GM12878 (cell line): ENCODE data around the gene DNAJB5. TPM values are rescaled to one million over a fixed set of nuclear protein-coding genes. Genes with fewer than 3 reads are reported as not detected.
A peak's percentile ranks its signal among the peaks of the same experiment; 100 is the strongest.

Experiments used
- ATF3 ChIP-seq: IDR thresholded peaks from 2 replicates; pipeline ENCODE4 v1.6.1; 2011; ENCODE audit warnings: low read depth, mild to moderate bottlenecking, low read length, moderate library complexity, borderline replicate concordance; ENCODE audit errors: extremely low read depth
- CHD2 ChIP-seq: IDR thresholded peaks from 2 replicates; pipeline ENCODE4 v1.6.1; 2011; ENCODE audit warnings: low read depth, low read length, improper control_type of control experiment, borderline replicate concordance
- CHD4 ChIP-seq: fragments of 200-600 bp; sonication (generic); IDR thresholded peaks from 2 replicates; pipeline ENCODE4 v1.6.1; 2016; ENCODE audit warnings: mild to moderate bottlenecking
- EP300 ChIP-seq, 2 experiments: fragments of 150-350 bp in 1 of 2; IDR thresholded peaks; 2 replicates each; pipeline ENCODE4 v1.6.1; 2011 to 2012; ENCODE audit warnings: low read depth in 2 of 2, low read length in 2 of 2, borderline replicate concordance in 1 of 2, improper control_type of control experiment in 1 of 2, inconsistent platforms in 1 of 2; ENCODE audit not compliant: control insufficient read depth in 1 of 2
- FOS ChIP-seq: IDR thresholded peaks from 3 replicates; pipeline ENCODE4 v1.6.1; 2011; ENCODE audit warnings: borderline replicate concordance; ENCODE audit not compliant: insufficient read length; ENCODE audit errors: extremely low read depth
- JUNB ChIP-seq: IDR thresholded peaks from 2 replicates; pipeline ENCODE4 v1.6.1; 2016; ENCODE audit warnings: antibody characterized with exemption, mild to moderate bottlenecking
- MEF2B ChIP-seq: fragments of 450-650 bp; IDR thresholded peaks from 2 replicates; pipeline ENCODE4 v1.6.1; 2018; ENCODE audit warnings: mild to moderate bottlenecking, moderate library complexity; ENCODE audit not compliant: partially characterized antibody, poor library complexity, severe bottlenecking
- NFYB ChIP-seq: IDR thresholded peaks from 2 replicates; pipeline ENCODE4 v1.6.1; 2011; ENCODE audit warnings: low read depth, mild to moderate bottlenecking, low read length, improper control_type of control experiment, moderate library complexity; ENCODE audit not compliant: insufficient read depth
- NR2F1 ChIP-seq: fragments of 450-650 bp; conservative IDR thresholded peaks from 2 replicates; pipeline ENCODE4 v1.6.1; 2017; ENCODE audit warnings: mild to moderate bottlenecking
- PML ChIP-seq: IDR thresholded peaks from 2 replicates; pipeline ENCODE4 v1.6.1; 2012; ENCODE audit warnings: low read length, inconsistent platforms
- RAD21 ChIP-seq: IDR thresholded peaks from 2 replicates; pipeline ENCODE4 v1.6.1; 2011; ENCODE audit warnings: mild to moderate bottlenecking, low read depth, low read length, moderate library complexity; ENCODE audit not compliant: insufficient read depth
- RB1 ChIP-seq: fragments of 450-650 bp; formaldehyde crosslinking; IDR thresholded peaks from 2 replicates; pipeline ENCODE4 v1.6.1; 2017; ENCODE audit warnings: mild to moderate bottlenecking, borderline replicate concordance
- RFX5 ChIP-seq: IDR thresholded peaks from 2 replicates; pipeline ENCODE4 v1.6.1; 2011; ENCODE audit warnings: low read depth, low read length, improper control_type of control experiment
- STAT3 ChIP-seq: IDR thresholded peaks from 2 replicates; pipeline ENCODE4 v1.6.1; 2011; ENCODE audit warnings: low read depth, low read length, improper control_type of control experiment
- ZBTB11 ChIP-seq: fragments of 450-650 bp; formaldehyde crosslinking; IDR thresholded peaks from 2 replicates; pipeline ENCODE4 v1.5.0; 2022; ENCODE audit warnings: mild to moderate bottlenecking, missing genetic modification characterization
- polyA plus RNA-seq, 11 experiments: library from polyadenylated mRNA; depleted of rRNA in 4 of 11; unstranded in 6 of 11; stranded (reverse) in 5 of 11; fragments of >200 nt; fragmentation: Nextera tagmentation in 4 of 11; fragmentation: Illumina TruSeq in 1 of 11; extraction: Ambion mirVana in 4 of 11; extraction: Trizol in 1 of 11; gene quantifications; 1 replicate in 1 of 11; 2 replicates in 10 of 11; pipeline versions ENCODE4 v1.2.1 to v1.2.3, GENCODE V29; 2011 to 2016; ENCODE audit warnings: inconsistent platforms in 2 of 11, missing spikeins in 2 of 11, low read depth in 1 of 11
- total RNA-seq, 4 experiments: library from RNA; depleted of rRNA in 3 of 4; stranded (reverse); fragments of >200 nt in 3 of 4; fragmentation: Illumina TruSeq in 1 of 4; extraction: Trizol in 1 of 4; gene quantifications; 2 replicates each; pipeline versions ENCODE4 v1.2.1 to v1.2.3, GENCODE V29; 2013 to 2021
- TF ChIP-seq, protein P1 (sequence below): fragments of 150-350 bp; IDR thresholded peaks from 2 replicates; pipeline ENCODE4 v1.6.1; 2014; ENCODE audit warnings: mild to moderate bottlenecking, low read depth, low read length
- TF ChIP-seq, protein P2 (sequence below): IDR thresholded peaks from 2 replicates; pipeline ENCODE4 v1.6.1; 2012; ENCODE audit warnings: low read depth, low read length, improper control_type of control experiment
- TF ChIP-seq, protein P3 (sequence below): IDR thresholded peaks from 2 replicates; pipeline ENCODE4 v1.6.1; 2012; ENCODE audit warnings: mild to moderate bottlenecking, low read depth, low read length

The DNAJB5 gene
- total and polyA plus RNA-seq, 10 of the 15 experiments (the other 5 are each of a cell fraction or from before 2014, with no cell fraction given), result 0.92 to 13.3 (median 6.8) TPM

- TF ChIP-seq, protein P1, sequence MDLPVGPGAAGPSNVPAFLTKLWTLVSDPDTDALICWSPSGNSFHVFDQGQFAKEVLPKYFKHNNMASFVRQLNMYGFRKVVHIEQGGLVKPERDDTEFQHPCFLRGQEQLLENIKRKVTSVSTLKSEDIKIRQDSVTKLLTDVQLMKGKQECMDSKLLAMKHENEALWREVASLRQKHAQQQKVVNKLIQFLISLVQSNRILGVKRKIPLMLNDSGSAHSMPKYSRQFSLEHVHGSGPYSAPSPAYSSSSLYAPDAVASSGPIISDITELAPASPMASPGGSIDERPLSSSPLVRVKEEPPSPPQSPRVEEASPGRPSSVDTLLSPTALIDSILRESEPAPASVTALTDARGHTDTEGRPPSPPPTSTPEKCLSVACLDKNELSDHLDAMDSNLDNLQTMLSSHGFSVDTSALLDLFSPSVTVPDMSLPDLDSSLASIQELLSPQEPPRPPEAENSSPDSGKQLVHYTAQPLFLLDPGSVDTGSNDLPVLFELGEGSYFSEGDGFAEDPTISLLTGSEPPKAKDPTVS, result no peak
- no peak for TF ChIP-seq RAD21
- TF ChIP-seq, protein P2, sequence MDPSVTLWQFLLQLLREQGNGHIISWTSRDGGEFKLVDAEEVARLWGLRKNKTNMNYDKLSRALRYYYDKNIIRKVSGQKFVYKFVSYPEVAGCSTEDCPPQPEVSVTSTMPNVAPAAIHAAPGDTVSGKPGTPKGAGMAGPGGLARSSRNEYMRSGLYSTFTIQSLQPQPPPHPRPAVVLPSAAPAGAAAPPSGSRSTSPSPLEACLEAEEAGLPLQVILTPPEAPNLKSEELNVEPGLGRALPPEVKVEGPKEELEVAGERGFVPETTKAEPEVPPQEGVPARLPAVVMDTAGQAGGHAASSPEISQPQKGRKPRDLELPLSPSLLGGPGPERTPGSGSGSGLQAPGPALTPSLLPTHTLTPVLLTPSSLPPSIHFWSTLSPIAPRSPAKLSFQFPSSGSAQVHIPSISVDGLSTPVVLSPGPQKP, result no peak
- peak; percentile 51 for TF ChIP-seq MEF2B
- TF ChIP-seq CHD4, result no peak
- no peak for TF ChIP-seq FOS
- no peak for TF ChIP-seq JUNB
- no peak for TF ChIP-seq NR2F1
- no peak for TF ChIP-seq STAT3
- TF ChIP-seq EP300 (IDR thresholded peaks at IDR 0.05; ENCODE audit: borderline replicate concordance in 1 of 2, control insufficient read depth in 1 of 2, low read depth in 2 of 2, low read length in 2 of 2), result no peak
- TF ChIP-seq ATF3, result no peak
- no peak for TF ChIP-seq ZBTB11 (CRISPR knock-in tag)
- no peak for TF ChIP-seq CHD2
- no peak for TF ChIP-seq RB1
- no peak for TF ChIP-seq NFYB
- TF ChIP-seq, protein P3, sequence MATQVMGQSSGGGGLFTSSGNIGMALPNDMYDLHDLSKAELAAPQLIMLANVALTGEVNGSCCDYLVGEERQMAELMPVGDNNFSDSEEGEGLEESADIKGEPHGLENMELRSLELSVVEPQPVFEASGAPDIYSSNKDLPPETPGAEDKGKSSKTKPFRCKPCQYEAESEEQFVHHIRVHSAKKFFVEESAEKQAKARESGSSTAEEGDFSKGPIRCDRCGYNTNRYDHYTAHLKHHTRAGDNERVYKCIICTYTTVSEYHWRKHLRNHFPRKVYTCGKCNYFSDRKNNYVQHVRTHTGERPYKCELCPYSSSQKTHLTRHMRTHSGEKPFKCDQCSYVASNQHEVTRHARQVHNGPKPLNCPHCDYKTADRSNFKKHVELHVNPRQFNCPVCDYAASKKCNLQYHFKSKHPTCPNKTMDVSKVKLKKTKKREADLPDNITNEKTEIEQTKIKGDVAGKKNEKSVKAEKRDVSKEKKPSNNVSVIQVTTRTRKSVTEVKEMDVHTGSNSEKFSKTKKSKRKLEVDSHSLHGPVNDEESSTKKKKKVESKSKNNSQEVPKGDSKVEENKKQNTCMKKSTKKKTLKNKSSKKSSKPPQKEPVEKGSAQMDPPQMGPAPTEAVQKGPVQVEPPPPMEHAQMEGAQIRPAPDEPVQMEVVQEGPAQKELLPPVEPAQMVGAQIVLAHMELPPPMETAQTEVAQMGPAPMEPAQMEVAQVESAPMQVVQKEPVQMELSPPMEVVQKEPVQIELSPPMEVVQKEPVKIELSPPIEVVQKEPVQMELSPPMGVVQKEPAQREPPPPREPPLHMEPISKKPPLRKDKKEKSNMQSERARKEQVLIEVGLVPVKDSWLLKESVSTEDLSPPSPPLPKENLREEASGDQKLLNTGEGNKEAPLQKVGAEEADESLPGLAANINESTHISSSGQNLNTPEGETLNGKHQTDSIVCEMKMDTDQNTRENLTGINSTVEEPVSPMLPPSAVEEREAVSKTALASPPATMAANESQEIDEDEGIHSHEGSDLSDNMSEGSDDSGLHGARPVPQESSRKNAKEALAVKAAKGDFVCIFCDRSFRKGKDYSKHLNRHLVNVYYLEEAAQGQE, result no peak
- no peak for TF ChIP-seq PML
- no peak for TF ChIP-seq RFX5
Measured at GRCh38 chr9:34993502-34994259, 4.1 kb downstream of the DNAJB5 start (continued).
